ENCODE data around the gene SDK1. TPM values are rescaled to one million over a fixed set of nuclear protein-coding genes. Genes with fewer than 3 reads are reported as not detected.

Gene SDK1
- total and polyA plus RNA-seq, 2 experiments from 2014 or later = 2.1 to 10.0 TPM

DNA sequence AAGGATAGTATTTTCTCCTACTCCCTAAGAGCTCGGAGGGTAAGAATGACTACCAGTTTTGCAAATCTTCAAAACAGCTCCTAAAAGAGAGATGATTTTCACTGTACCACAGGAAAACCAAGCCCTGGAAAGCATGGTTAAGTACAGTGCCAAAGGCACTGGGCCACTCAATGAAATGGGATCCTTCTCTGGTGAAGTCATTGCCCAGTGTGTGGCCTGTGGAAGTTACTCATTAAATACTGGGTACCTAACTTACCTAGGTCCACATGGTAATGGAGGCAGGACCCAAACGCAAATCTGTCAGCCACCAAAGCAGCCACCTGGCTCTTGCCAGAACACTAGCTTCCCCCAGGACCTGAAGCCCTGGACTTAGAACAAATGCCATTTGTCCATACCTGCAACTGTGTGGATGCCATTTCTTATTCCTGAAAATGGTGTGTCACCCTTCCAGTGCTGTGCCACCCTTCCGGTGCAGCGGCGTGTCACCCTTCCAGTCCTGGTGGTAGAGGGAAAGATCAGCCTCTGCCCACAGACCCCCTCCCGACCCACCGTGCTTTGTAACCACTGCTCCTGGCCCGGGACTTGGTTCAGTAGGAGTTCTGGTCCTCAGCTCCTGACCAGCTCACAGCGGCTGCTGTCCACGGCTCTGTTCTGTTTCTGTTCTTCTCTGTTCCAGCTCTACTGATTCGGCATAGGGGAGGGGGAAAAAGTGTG lies 659.2 kb downstream of the SDK1 start (continued):
- TF ChIP-seq, protein P1, sequence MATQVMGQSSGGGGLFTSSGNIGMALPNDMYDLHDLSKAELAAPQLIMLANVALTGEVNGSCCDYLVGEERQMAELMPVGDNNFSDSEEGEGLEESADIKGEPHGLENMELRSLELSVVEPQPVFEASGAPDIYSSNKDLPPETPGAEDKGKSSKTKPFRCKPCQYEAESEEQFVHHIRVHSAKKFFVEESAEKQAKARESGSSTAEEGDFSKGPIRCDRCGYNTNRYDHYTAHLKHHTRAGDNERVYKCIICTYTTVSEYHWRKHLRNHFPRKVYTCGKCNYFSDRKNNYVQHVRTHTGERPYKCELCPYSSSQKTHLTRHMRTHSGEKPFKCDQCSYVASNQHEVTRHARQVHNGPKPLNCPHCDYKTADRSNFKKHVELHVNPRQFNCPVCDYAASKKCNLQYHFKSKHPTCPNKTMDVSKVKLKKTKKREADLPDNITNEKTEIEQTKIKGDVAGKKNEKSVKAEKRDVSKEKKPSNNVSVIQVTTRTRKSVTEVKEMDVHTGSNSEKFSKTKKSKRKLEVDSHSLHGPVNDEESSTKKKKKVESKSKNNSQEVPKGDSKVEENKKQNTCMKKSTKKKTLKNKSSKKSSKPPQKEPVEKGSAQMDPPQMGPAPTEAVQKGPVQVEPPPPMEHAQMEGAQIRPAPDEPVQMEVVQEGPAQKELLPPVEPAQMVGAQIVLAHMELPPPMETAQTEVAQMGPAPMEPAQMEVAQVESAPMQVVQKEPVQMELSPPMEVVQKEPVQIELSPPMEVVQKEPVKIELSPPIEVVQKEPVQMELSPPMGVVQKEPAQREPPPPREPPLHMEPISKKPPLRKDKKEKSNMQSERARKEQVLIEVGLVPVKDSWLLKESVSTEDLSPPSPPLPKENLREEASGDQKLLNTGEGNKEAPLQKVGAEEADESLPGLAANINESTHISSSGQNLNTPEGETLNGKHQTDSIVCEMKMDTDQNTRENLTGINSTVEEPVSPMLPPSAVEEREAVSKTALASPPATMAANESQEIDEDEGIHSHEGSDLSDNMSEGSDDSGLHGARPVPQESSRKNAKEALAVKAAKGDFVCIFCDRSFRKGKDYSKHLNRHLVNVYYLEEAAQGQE (IDR thresholded peaks at IDR 0.05; ENCODE audit: unreplicated experiment) = no peak

DNA sequence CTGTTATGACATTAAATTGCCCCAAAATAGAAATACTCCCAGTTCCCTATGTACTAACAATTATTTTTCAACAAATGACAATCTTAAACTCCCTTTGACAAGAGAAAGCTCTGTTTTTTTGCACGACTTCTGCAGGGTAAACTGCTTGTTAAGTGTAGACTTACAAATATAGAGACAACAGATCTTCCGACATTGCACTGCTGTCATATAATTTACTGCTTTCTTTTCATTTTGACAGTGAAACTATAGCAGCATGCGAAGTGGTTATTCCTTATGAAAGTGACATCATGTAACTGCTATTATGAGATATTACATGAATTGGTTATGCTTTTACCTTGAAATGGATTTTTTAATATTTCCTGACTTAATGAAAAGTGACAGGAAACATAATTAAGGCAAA lies 659.9 kb downstream of the SDK1 start:
- no peaks in the 10 kb centered on the region for H3K27me3 ChIP-seq (ENCODE audit: insufficient read depth)
- Mint-ChIP-seq H3K27me3 (ENCODE audit: insufficient read depth, low read depth, poor library complexity) (peaks cover 8% of the 10 kb centered on the region), H3K27ac (no peak overlapping the region), H3K36me3 (ENCODE audit: low read depth) (peaks cover 3% of the 10 kb centered on the region; the same call in 1 of the 3 replicates), H3K4me1 (no peaks in the 10 kb centered on the region; the same call in 2 of the 3 replicates), H3K9me3 (no peaks in the 10 kb centered on the region), H3K4me3 (no peak overlapping the region)
- no peaks in the 10 kb centered on the region for H3K9me2 ChIP-seq (ENCODE audit: insufficient read depth)
- no peak overlapping the region for H3K27ac ChIP-seq (ENCODE audit: low read depth)
- TF ChIP-seq NANOG (IDR thresholded peaks at IDR 0.05; ENCODE audit: borderline replicate concordance) (no peak), CREB1 (CRISPR knock-in tag; IDR thresholded peaks at IDR 0.05; ENCODE audit: low read depth) (no peak), ZNF331 (CRISPR knock-in tag; IDR thresholded peaks at IDR 0.05; ENCODE audit: low read depth) (no peak), ETS1 (IDR thresholded peaks at IDR 0.05) (no peak), STAT1 (IDR thresholded peaks at IDR 0.05; ENCODE audit: unreplicated experiment) (no peak)
- TF ChIP-seq, protein P1 (IDR thresholded peaks at IDR 0.05; ENCODE audit: unreplicated experiment) = no peak
- no peak overlapping the region for H3K4me3 ChIP-seq
- no peak overlapping the region for H3K4me2 ChIP-seq
- H3K4me1 ChIP-seq (ENCODE audit: insufficient read depth) = no peaks in the 10 kb centered on the region
- H2AFZ ChIP-seq = no peak overlapping the region
- ATAC-seq (no peak), DNase-seq (ENCODE audit: low spot score) (no peak)
- H3K36me3 ChIP-seq (ENCODE audit: insufficient read depth) = no peaks in the 10 kb centered on the region
- H3F3A ChIP-seq (replicated peaks; ENCODE audit: low read depth) = no peaks in the 10 kb centered on the region
- no peaks in the 10 kb centered on the region for H3K79me2 ChIP-seq (replicated peaks; ENCODE audit: insufficient read depth)
- H4K20me1 ChIP-seq (replicated peaks; ENCODE audit: insufficient read depth) = no peaks in the 10 kb centered on the region

Measured in GM23338 (cell line).